K562 (cell line): ENCODE measurements around the gene SLC26A3. TPM values are rescaled to one million over a fixed set of nuclear protein-coding genes. Genes with fewer than 3 reads are reported as not detected.

Experiments used
- BCOR ChIP-seq: fragments of 450-650 bp; IDR thresholded peaks from 2 replicates; pipeline ENCODE4 v1.6.1; 2016
- CEBPG ChIP-seq, 3 experiments: fragments of 200-800 bp in 1 of 3; sonication (Bioruptor generic) in 1 of 3; sonication (generic) in 1 of 3; formaldehyde crosslinking in 1 of 3; IDR thresholded peaks in 2 of 3; conservative IDR thresholded peaks in 1 of 3; 2 replicates each; pipeline versions ENCODE4 v1.6.1 to v1.8.0; 2016 to 2022; ENCODE audit warnings: missing compliant biosample characterization in 2 of 3, missing genetic modification characterization in 2 of 3, mild to moderate bottlenecking in 1 of 3, missing genetic modification reagents in 1 of 3
- CXXC5 ChIP-seq: fragments of 250-450 bp; sonication (Bioruptor Pico); IDR thresholded peaks from 2 replicates; pipeline ENCODE4 v1.8.0; 2022; ENCODE audit warnings: inconsistent platforms, mild to moderate bottlenecking, moderate library complexity
- FOXK1 ChIP-seq: sonication (generic); formaldehyde crosslinking; IDR thresholded peaks from 2 replicates; pipeline ENCODE4 v1.8.0; 2022; ENCODE audit warnings: missing genetic modification reagents, mild to moderate bottlenecking, borderline replicate concordance
- HMGN3 ChIP-seq: IDR thresholded peaks from 2 replicates; pipeline ENCODE4 v1.6.1; 2011; ENCODE audit warnings: borderline replicate concordance, low read depth, mild to moderate bottlenecking, mixed read lengths, low read length; ENCODE audit not compliant: insufficient read length; ENCODE audit errors: extremely low read depth
- MEIS2 ChIP-seq: fragments of 450-650 bp; IDR thresholded peaks from 2 replicates; pipeline ENCODE4 v1.6.1; 2014; ENCODE audit warnings: mild to moderate bottlenecking; ENCODE audit not compliant: partially characterized antibody
- PBX2 ChIP-seq, 2 experiments: IDR thresholded peaks in 1 of 2; conservative IDR thresholded peaks in 1 of 2; 2 replicates each; pipeline ENCODE4 v1.6.1; 2016; ENCODE audit warnings: low read depth in 2 of 2, mild to moderate bottlenecking in 1 of 2, missing compliant biosample characterization in 1 of 2, missing genetic modification characterization in 1 of 2, moderate library complexity in 1 of 2
- PPARD ChIP-seq: fragments of 250-450 bp; sonication (Bioruptor Pico); IDR thresholded peaks from 2 replicates; pipeline ENCODE4 v1.8.0; 2022; ENCODE audit warnings: inconsistent platforms, mild to moderate bottlenecking, moderate library complexity
- SETDB1 ChIP-seq: IDR thresholded peaks from one replicate; pipeline ENCODE4 v1.6.1; 2012; ENCODE audit warnings: low read length, control low read depth, inconsistent platforms
- ZNF197 ChIP-seq: fragments of 200-800 bp; sonication (Bioruptor generic); IDR thresholded peaks from 2 replicates; pipeline ENCODE4 v1.6.1; 2016; ENCODE audit warnings: low read depth, missing genetic modification characterization, missing compliant biosample characterization
- ZNF217 ChIP-seq: sonication (generic); formaldehyde crosslinking; IDR thresholded peaks from 2 replicates; pipeline ENCODE4 v1.8.0; 2022; ENCODE audit warnings: mild to moderate bottlenecking, missing genetic modification reagents
- ZNF316 ChIP-seq: fragments of 450-650 bp; IDR thresholded peaks from 2 replicates; pipeline ENCODE4 v1.6.1; 2016
- ZNF354B ChIP-seq: fragments of 250-450 bp; sonication (Bioruptor Pico); IDR thresholded peaks from 2 replicates; pipeline ENCODE4 v1.4.0; 2020
- ZNF395 ChIP-seq: fragments of 200-800 bp; sonication (Bioruptor generic); IDR thresholded peaks from 2 replicates; pipeline ENCODE4 v1.6.1; 2017; ENCODE audit warnings: missing genetic modification characterization, missing compliant biosample characterization
- ZNF398 ChIP-seq: fragments of 250-450 bp; sonication (Bioruptor Pico); IDR thresholded peaks from 2 replicates; pipeline ENCODE4 v1.8.0; 2021; ENCODE audit warnings: moderate library complexity, mild to moderate bottlenecking, inconsistent platforms
- ZNF75A ChIP-seq: fragments of 450-650 bp; formaldehyde crosslinking; IDR thresholded peaks from 2 replicates; pipeline ENCODE4 v1.4.0; 2020; ENCODE audit warnings: mild to moderate bottlenecking
- polyA plus RNA-seq, 8 experiments: library from polyadenylated mRNA; depleted of rRNA in 4 of 8; stranded (reverse) in 5 of 8; unstranded in 3 of 8; fragments of >200 nt; fragmentation: Nextera tagmentation in 2 of 8; fragmentation: Illumina TruSeq in 1 of 8; extraction: Ambion mirVana in 2 of 8; extraction: Trizol in 1 of 8; gene quantifications; 2 replicates each; pipeline versions ENCODE4 v1.2.1 to v1.2.3, GENCODE V29; 2011 to 2014; ENCODE audit warnings: inconsistent platforms in 1 of 8, missing spikeins in 1 of 8
- total RNA-seq, 7 experiments: library from RNA; depleted of rRNA in 6 of 7; stranded (reverse); fragments of >200 nt in 6 of 7; fragmentation: Illumina TruSeq in 2 of 7; extraction: Trizol in 2 of 7; gene quantifications; 2 replicates each; pipeline versions ENCODE4 v1.2.1 to v1.2.3, GENCODE V29; 2011 to 2021; ENCODE audit warnings: low replicate concordance in 1 of 7

SLC26A3 gene
- total and polyA plus RNA-seq, 9 of the 15 experiments (the other 6 are each of a cell fraction or from before 2014, with no cell fraction given) = 0.86 TPM; not detected in 8

GRCh38 chr7:107816011-107816566 lies 13.1 kb upstream of the SLC26A3 start (continued):
- TF ChIP-seq PBX2 (CRISPR knock-in tag; IDR thresholded peaks at IDR 0.05; ENCODE audit: low read depth) (no peak), PBX2 (tag; conservative IDR thresholded peaks at IDR 0.05; ENCODE audit: low read depth) (0 out of 2 replicates have a peak, but pooled peaks have one; percentile 32), CXXC5 (CRISPR knock-in tag) (no peak), MEIS2 (peak; percentile 78), BCOR (no peak), HMGN3 (no peak), ZNF75A (CRISPR knock-in tag) (no peak), FOXK1 (CRISPR knock-in tag) (no peak), ZNF398 (CRISPR knock-in tag) (no peak), ZNF395 (CRISPR knock-in tag) (no peak), ZNF354B (CRISPR knock-in tag) (no peak), PPARD (CRISPR knock-in tag) (no peak), ZNF217 (CRISPR knock-in tag) (no peak), SETDB1 (no peak), ZNF316 (0 out of 2 replicates have a peak, but pooled peaks have one; percentile 23), CEBPG (CRISPR knock-in tag; IDR thresholded peaks at IDR 0.05) (no peak), CEBPG (tag; conservative IDR thresholded peaks at IDR 0.05 in 1 of 2, IDR thresholded peaks at IDR 0.05 in 1 of 2) (no peak), ZNF197 (CRISPR knock-in tag) (no peak)
